ENCODE results near the gene SYF2.

SYF2 gene

GRCh38 chr1:25183126-25183980, 48.9 kb downstream of the SYF2 start:
- peak; percentile 57 for DNase-seq (ENCODE audit: low spot score)
- Histone ChIP-seq H3K27ac (no peak overlapping the region), H3K4me3 (no peak overlapping the region)
- no peak for TF ChIP-seq CTCF (IDR thresholded peaks at IDR 0.05)

- H3K4me3 ChIP-seq, result no peak overlapping the region
- DNase-seq (ENCODE audit: low spot score), result peak; percentile 16
- H3K27ac ChIP-seq, result no peak overlapping the region
- TF ChIP-seq CTCF (IDR thresholded peaks at IDR 0.05), result no peak
Measured at GRCh38 chr1:25182629-25183028, 49.7 kb downstream of the SYF2 start.

GRCh38 chr1:25180996-25181395, 51.3 kb downstream of the SYF2 start:
- H3K27ac ChIP-seq, result no peak overlapping the region
- TF ChIP-seq CTCF (IDR thresholded peaks at IDR 0.05), result no peak
- no peak overlapping the region for H3K4me3 ChIP-seq
- DNase-seq (ENCODE audit: low spot score), result no peak

- DNase-seq (ENCODE audit: low spot score), result no peak
- TF ChIP-seq CTCF (IDR thresholded peaks at IDR 0.05), result no peak
- no peak overlapping the region for H3K27ac ChIP-seq
- H3K4me3 ChIP-seq, result no peak overlapping the region
Measured at GRCh38 chr1:25178917-25179561, 53.3 kb downstream of the SYF2 start.

- TF ChIP-seq CTCF (IDR thresholded peaks at IDR 0.05), result no peak
- DNase-seq (ENCODE audit: low spot score), result no peak
Measured at GRCh38 chr1:25174730-25175612, 57.3 kb downstream of the SYF2 start.

GRCh38 chr1:25174363-25174729, 58.0 kb downstream of the SYF2 start:
- no peak overlapping the region for H3K27ac ChIP-seq
- no peak for TF ChIP-seq CTCF (IDR thresholded peaks at IDR 0.05)
- no peak overlapping the region for H3K4me3 ChIP-seq
- DNase-seq (ENCODE audit: low spot score), result no peak

More at GRCh38 chr1:25174730-25175612, 57.3 kb downstream of the SYF2 start:
- Histone ChIP-seq H3K27ac (no peak overlapping the region), H3K4me3 (no peak overlapping the region)
